A673 (cell line): ENCODE results near the gene CYSLTR2. TPM values are rescaled to one million over a fixed set of nuclear protein-coding genes. Genes with fewer than 3 reads are reported as not detected.

ENCODE experiments used
- BruUV-seq: library from RNA; stranded (reverse); fragments of 400-500 nt; replicated peaks from 2 replicates; lab custom pipeline; 2021; lab: Mats Ljungman, UMichigan
- CTCF ChIA-PET: fragments of 300-600 bp; sonication (Branson Sonifier 250); formaldehyde crosslinking; loops from one replicate; lab custom pipeline; 2022; ENCODE audit warnings: antibody characterized with exemption; lab: Charles Lee
- POLR2A ChIA-PET: fragments of 300-600 bp; sonication (Branson Sonifier 250); formaldehyde crosslinking; loops from one replicate; lab custom pipeline; 2022; ENCODE audit warnings: antibody characterized with exemption; ENCODE audit not compliant: low non-redundant PET; lab: Charles Lee
- DNase-seq: peaks from one replicate; pipeline ENCODE4 v3.0.0-alpha.2; 2015; ENCODE audit warnings: low spot score
- H3K27ac ChIP-seq: fragments of 200-600 bp; sonication (generic); 2 replicates; pipeline ENCODE4 v1.5.1; 2016; ENCODE audit warnings: mixed run types, low read depth, mild to moderate bottlenecking, mixed read lengths, antibody characterized with exemption, low read length; ENCODE audit not compliant: poor library complexity, severe bottlenecking
- H3K27me3 ChIP-seq: fragments of 200-600 bp; sonication (generic); replicated peaks from 2 replicates; pipeline ENCODE4 v1.6.1; 2017; ENCODE audit warnings: mixed run types, low read depth, mild to moderate bottlenecking, mixed read lengths, antibody characterized with exemption, low read length; ENCODE audit not compliant: insufficient read depth, poor library complexity
- H3K36me3 ChIP-seq: fragments of 200-600 bp; sonication (generic); 2 replicates; pipeline ENCODE4 v1.6.1; 2016; ENCODE audit warnings: mixed run types, mild to moderate bottlenecking, mixed read lengths, antibody characterized with exemption, low read length; ENCODE audit not compliant: insufficient read depth, poor library complexity, severe bottlenecking
- H3K4me1 ChIP-seq: fragments of 200-600 bp; sonication (generic); 2 replicates; pipeline ENCODE4 v1.6.1; 2017; ENCODE audit warnings: mixed run types, mild to moderate bottlenecking, mixed read lengths, antibody characterized with exemption, low read length; ENCODE audit not compliant: insufficient read depth, poor library complexity, severe bottlenecking
- H3K4me3 ChIP-seq: fragments of 200-600 bp; sonication (generic); 2 replicates; pipeline ENCODE4 v1.5.1; 2016; ENCODE audit warnings: low read depth, mixed run types, mild to moderate bottlenecking, mixed read lengths, low read length; ENCODE audit not compliant: poor library complexity, severe bottlenecking
- H3K9me3 ChIP-seq: fragments of 200-600 bp; sonication (generic); 2 replicates; pipeline ENCODE4 v1.6.1; 2016; ENCODE audit warnings: mixed run types, low read depth, mild to moderate bottlenecking, mixed read lengths, antibody characterized with exemption, low read length; ENCODE audit not compliant: poor library complexity, severe bottlenecking
- EZH2 ChIP-seq: fragments of 200-600 bp; sonication (generic); IDR thresholded peaks from 2 replicates; pipeline ENCODE4 v1.6.1; 2017; ENCODE audit warnings: borderline replicate concordance, low read depth, mild to moderate bottlenecking, mixed read lengths, antibody characterized with exemption, low read length; ENCODE audit not compliant: poor library complexity, severe bottlenecking
- intact Hi-C: fragments of 100-400 bp; cut with micrococcal nuclease; formaldehyde crosslinking; loops from one replicate; pipeline ENCODE4 v1.10.0; 2022; ENCODE audit not compliant: unreplicated experiment
- total RNA-seq: library from RNA; stranded (reverse); gene quantifications from 2 replicates; pipeline ENCODE4 v1.2.3, GENCODE V29; 2021
- TF ChIP-seq, protein P1 (sequence below): fragments of 300-800, 200-600 bp; sonication (generic); conservative IDR thresholded peaks from 2 replicates; pipeline ENCODE4 v1.5.1; 2017; ENCODE audit warnings: low read depth, mild to moderate bottlenecking, antibody characterized with exemption, low read length, moderate library complexity, mixed read lengths

The CYSLTR2 gene
- total RNA-seq, 1 experiment from 2014 or later, result not detected

DNA sequence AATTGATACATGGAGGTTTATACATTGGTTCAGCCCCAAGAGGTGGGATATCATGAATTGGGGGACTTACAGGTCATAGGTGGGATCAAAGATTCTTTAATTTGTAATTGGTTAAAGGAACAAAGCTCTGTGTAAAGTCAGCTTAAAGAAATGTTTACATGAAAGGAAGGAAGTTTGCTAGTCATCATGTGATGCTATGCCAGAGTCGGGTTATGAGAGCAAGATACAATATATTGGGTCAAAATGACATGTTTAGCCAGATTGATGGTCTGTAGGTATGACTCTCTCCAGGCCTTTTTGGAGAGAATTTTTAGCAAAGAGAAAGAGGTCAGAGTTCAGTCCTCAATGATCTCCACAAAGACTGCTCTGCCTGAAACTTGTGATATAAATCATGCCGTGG lies 5.3 kb upstream of the CYSLTR2 start:
- intact Hi-C loops, result no loop called here
- H3K4me3 ChIP-seq, result no peak overlapping the region
- no peak overlapping the region for H3K27ac ChIP-seq
- CTCF ChIA-PET, result no interaction called here
- no peaks in the 10 kb centered on the region for H3K9me3 ChIP-seq
- POLR2A ChIA-PET, result no interaction called here
- BruUV-seq, result no TSS peak
- no peak for DNase-seq
- no peaks in the 10 kb centered on the region for H3K4me1 ChIP-seq
- H3K27me3 ChIP-seq, result no peaks in the 10 kb centered on the region
- no peak for TF ChIP-seq EZH2
- TF ChIP-seq, protein P1, sequence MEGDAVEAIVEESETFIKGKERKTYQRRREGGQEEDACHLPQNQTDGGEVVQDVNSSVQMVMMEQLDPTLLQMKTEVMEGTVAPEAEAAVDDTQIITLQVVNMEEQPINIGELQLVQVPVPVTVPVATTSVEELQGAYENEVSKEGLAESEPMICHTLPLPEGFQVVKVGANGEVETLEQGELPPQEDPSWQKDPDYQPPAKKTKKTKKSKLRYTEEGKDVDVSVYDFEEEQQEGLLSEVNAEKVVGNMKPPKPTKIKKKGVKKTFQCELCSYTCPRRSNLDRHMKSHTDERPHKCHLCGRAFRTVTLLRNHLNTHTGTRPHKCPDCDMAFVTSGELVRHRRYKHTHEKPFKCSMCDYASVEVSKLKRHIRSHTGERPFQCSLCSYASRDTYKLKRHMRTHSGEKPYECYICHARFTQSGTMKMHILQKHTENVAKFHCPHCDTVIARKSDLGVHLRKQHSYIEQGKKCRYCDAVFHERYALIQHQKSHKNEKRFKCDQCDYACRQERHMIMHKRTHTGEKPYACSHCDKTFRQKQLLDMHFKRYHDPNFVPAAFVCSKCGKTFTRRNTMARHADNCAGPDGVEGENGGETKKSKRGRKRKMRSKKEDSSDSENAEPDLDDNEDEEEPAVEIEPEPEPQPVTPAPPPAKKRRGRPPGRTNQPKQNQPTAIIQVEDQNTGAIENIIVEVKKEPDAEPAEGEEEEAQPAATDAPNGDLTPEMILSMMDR, result no peak
- H3K36me3 ChIP-seq, result no peaks in the 10 kb centered on the region

DNA sequence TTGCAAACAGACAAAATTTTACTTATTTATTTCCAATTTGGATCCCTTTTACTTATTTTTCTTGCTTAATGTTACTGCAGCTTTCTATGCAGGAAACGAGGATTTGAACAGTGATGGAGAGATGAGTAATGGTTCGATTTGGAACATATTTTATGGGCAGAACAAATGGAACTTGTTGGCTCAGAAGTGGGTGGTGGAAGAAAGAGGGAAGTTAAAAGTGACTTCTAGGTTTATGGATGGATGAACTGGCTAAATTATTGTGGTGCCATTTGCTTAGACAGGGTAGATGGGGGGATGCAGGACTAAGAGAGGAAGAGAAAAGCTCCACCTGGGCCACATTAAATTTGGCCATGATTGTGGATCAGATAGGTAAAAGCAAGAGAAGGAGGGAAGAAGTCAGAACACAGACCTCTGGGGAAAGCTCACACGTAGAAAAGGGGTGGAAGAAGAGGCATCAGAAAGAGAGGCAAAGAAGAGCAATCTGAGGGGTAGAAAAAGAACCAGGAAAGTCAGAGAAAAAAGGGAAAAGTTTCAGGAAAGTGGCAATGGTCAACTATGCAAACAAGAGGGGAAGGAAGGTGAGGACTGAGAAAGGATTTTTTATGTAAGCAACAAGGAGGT lies 768 bp upstream of the CYSLTR2 start:
- no peak overlapping the region for H3K4me3 ChIP-seq
- no peak for DNase-seq
- ChIA-PET CTCF (no interaction called here), POLR2A (no interaction called here)
- intact Hi-C loops, result no loop called here
- no peaks in the 10 kb centered on the region for H3K36me3 ChIP-seq
- H3K4me1 ChIP-seq, result no peaks in the 10 kb centered on the region
- TF ChIP-seq EZH2, result no peak
- TF ChIP-seq, protein P1, result no peak
- no peaks in the 10 kb centered on the region for H3K27me3 ChIP-seq
- BruUV-seq, result no TSS peak
- no peaks in the 10 kb centered on the region for H3K9me3 ChIP-seq
- H3K27ac ChIP-seq, result no peak overlapping the region

DNA sequence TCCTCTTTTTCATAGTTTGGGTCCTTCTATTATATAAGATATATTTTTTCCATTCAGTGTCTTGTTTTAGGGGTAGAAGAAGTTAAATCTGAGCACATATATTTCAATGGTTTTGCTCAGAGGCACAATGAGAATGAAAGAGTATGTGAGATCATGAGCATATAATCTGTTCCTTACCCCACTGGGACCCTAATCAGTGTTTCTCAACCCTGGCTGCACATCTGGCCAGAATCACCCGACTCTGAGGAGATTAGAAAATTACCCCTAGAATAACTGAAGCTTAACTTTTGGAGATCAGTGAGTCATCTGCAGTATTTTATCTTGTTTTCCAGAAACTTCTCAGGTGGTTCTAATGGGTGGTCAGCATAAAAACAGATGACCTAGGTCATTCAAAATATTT lies 782 bp downstream of the CYSLTR2 start:
- Histone ChIP-seq H3K4me1 (no peaks in the 10 kb centered on the region), H3K27me3 (no peaks in the 10 kb centered on the region), H3K9me3 (no peaks in the 10 kb centered on the region), H3K4me3 (no peak overlapping the region), H3K27ac (no peak overlapping the region), H3K36me3 (no peaks in the 10 kb centered on the region)
- ChIA-PET CTCF (no interaction called here), POLR2A (no interaction called here)
- intact Hi-C loops, result no loop called here
- BruUV-seq, result no TSS peak
- TF ChIP-seq EZH2, result no peak
- TF ChIP-seq, protein P1, result no peak
- DNase-seq, result no peak
